GM19328 (cell line): Measurements from ENCODE around the gene USP27X.
A peak's percentile ranks its signal among the peaks of the same experiment; 100 is the strongest.

Source experiments
- ATAC-seq: cut with Tn5 transposase; IDR thresholded peaks from one replicate; pipeline ENCODE4 v1.9.1; 2021; ENCODE audit warnings: mild to moderate bottlenecking, moderate library complexity; ENCODE audit not compliant: unreplicated experiment

The USP27X gene

DNA sequence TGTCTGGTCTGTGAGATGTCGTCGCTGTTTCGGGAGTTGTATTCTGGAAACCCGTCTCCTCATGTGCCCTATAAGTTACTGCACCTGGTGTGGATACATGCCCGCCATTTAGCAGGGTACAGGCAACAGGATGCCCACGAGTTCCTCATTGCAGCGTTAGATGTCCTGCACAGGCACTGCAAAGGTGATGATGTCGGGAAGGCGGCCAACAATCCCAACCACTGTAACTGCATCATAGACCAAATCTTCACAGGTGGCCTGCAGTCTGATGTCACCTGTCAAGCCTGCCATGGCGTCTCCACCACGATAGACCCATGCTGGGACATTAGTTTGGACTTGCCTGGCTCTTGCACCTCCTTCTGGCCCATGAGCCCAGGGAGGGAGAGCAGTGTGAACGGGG lies 1.4 kb downstream of the USP27X start:
- ATAC-seq: no peak

DNA sequence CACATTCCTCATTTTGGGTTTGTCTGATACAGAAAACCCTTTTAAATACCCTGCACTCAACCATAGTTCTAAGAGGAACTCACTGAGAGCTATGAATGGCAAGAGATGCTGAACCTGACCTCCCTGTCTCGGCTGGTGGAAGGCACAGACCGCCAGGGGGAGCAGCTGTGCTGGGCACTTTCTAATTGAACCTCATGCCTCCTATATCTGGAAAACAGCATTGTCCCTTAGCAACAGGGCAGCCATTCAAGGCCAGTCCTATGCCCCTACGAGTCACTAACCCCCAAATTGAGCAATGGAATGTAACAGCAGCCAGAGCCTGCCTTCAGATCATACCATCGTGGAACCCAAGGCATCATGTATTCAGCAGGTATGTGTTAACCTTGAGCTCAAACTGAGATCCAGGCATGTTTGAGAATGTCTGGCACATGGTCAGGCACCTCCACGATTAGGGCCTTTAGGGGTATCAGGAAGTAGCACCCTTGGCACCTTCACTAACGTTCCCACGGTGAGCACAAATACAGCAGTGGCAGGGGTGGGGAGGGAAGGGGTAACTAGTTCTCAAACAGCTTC lies 5.1 kb downstream of the USP27X start:
- ATAC-seq: peak; percentile 48

DNA sequence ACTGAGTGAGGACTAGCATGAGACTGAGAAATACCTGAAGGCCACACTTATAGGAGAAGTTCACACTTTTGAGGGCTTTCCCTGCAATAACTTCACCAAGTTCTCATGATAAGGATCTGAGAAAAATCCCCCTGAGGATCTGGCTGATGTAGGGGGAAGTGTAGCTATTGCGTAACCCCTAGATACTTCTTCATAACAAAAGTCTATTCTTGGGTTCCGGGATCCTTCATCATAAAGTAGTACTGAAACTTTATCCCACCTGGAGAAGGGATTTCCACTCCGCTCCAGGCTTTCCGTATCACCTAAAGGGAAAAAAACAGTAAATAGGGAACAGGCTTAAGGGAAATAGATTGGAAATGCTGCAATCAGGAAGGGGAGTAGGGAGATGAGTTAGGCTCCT lies 13.3 kb downstream of the USP27X start:
- ATAC-seq: no peak

DNA sequence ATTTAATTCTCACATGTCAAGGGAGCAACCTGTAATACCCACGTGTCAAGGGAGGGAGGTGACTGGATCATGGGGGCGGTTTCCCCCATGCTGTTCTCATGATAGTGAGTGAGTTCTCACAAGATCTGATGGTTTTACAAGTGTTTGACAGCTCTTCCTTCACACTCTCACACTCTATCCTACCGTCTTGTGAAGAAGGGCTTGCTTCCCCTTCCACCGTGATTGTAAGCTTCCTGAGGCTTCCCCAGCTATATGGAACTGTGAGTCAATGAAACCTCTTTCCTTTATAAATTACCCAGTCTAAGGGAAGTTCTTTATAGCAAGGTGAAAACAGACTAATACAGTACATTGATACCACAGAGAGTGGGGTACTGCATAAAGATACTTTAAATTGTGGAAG lies 17.7 kb downstream of the USP27X start:
- no peak for ATAC-seq

DNA sequence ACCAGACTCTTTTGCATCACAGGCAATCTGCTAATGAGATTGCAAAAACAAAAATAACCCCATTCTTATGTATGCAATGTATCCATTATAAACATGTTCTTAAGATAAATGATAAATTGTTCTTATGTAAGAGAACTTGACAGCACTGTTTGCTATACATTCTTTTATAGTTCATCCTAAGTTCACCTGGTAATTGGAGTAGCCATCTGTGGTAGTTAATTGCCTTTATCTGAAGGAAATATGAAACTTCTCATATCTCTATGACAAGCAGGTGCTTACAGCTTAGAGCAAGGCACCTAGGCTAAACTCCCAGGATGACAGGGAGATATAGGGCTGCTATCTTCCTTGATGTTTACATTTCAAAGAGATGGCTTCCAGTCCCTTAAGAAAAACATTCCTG lies 21.8 kb downstream of the USP27X start:
- ATAC-seq: no peak

DNA sequence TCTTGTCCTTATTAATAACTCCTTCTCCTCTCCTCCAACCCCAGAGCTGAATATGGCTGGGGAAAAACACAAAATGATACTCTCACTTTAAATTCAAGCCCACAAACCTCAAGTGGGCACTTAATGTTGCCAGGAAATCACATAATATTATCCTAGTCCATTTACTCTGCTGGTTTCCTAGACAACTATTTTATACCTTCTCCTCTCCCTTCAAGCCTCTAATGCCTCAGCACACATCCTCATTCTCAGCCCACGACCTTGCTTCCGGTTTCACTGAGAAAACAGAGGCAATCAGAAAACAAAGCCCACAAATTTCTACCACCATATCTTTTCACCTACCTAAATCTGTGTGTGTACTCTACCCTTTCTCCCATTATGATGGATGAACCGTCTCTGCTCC lies 31.1 kb downstream of the USP27X start:
- no peak for ATAC-seq

DNA sequence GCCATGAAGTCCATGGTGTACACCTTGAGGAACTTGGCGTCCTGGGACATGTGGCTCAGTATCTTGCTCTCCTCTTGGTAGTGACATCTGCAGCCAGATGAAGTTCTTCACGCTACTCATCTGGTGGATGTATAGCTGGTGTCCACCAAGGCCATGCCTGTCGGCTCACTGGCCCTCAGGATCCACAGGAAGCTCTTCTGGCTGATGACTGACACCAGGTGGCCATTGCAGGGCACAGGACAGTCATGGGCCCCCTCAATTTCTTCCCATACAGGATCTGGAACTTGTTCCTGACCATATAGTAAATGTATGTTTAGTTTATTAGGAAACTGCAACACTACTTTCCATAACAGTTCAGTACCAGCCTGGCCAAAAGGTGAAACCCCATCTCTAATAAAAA lies 32.8 kb downstream of the USP27X start:
- ATAC-seq: no peak

DNA sequence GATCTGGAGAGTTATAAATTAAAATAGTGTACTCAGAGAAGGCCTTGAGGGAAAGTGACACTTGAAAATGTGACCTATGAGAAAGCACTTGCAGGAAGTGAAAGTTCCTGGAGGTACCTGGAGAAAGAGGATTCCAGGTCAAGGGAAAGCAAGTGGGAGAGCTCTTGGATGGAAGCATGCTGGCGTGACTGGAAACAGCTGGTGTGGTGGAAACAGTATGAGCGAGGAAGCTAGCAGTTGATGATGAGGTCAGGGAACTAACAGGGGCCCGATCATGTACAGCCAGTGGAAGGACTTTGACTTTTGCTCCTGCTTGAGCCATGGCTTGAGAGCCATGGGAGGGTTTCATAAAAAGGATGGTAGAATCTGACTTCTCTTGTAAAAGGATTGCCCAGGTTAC lies 33.6 kb downstream of the USP27X start:
- no peak for ATAC-seq

DNA sequence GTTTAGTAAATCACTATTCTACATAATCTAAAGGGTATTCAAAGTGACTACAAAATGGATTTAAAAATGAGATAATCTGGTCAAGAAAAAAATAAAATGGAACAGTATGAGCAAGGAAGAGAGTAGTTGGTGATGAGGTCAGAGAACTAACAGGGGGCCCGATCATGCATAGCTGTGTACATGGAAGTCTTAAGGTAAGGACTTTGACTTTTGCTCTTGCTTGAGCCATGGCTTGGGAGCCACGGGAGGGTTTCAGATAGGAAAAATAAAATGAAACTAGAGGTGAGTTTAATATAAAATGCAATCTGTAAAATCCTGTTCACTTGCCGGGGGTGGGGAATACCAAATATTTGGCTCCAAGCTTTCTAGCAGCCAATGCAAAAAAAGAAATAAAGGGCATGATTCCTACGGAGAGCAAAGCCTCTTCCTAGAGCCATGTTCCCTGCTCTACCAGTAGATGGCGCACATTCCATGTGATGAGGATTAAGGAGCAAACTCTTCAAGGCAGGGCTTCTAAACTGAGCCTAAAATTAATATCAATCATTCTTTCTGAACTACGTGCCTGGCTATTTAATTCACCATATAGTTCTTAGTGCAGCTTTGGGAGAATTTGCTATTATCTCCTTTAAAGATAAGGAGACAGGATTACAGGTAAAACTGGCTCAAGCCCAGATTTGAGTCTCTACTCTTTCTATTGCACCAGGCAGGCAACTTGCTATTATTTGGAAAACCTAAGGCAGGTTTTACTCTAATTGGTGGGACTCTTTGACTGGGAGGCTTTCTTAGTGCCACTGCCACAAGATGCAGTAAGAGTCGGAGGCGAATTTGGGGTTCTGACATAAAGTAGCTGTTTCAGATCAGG lies 36.3 kb downstream of the USP27X start:
- peak; percentile 70 for ATAC-seq

DNA sequence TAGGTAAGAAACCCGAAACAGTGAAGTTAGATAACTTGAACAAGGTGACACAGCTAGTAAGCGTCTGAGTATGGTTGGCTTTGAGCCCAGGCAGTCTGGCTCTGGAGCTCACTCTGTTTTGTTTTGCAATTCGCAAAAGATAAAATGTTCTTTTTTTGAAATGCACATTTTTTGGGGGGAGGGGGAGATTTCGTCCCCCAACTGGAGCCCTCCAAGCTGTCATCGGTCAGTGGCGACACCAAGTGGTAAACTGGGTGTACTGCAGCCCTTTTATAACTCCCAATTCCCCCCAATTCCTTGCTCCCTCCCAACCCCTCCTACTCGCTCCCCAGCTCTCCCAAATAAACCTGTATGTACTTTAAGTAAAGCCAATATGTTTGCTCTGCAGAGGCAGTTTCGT lies 40.3 kb downstream of the USP27X start:
- ATAC-seq: no peak

DNA sequence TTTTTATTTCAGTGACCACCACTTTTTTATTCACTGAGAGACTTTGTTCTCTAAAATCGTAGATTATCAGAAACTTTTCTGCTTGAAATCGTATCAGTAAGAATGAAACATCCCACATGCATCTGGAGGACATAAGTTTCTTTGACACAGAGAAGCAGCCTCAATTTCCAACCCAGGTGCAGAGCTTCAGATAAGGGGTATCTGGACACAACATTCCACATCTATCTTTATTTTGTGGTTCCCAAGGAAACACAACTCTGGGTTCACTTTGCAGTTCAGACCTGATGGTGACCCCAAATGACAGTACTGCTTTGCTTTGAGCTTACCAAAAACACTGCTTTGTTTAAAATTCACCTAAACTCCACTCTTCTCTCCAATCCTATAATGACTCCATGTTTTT lies 41.8 kb downstream of the USP27X start:
- ATAC-seq: no peak

DNA sequence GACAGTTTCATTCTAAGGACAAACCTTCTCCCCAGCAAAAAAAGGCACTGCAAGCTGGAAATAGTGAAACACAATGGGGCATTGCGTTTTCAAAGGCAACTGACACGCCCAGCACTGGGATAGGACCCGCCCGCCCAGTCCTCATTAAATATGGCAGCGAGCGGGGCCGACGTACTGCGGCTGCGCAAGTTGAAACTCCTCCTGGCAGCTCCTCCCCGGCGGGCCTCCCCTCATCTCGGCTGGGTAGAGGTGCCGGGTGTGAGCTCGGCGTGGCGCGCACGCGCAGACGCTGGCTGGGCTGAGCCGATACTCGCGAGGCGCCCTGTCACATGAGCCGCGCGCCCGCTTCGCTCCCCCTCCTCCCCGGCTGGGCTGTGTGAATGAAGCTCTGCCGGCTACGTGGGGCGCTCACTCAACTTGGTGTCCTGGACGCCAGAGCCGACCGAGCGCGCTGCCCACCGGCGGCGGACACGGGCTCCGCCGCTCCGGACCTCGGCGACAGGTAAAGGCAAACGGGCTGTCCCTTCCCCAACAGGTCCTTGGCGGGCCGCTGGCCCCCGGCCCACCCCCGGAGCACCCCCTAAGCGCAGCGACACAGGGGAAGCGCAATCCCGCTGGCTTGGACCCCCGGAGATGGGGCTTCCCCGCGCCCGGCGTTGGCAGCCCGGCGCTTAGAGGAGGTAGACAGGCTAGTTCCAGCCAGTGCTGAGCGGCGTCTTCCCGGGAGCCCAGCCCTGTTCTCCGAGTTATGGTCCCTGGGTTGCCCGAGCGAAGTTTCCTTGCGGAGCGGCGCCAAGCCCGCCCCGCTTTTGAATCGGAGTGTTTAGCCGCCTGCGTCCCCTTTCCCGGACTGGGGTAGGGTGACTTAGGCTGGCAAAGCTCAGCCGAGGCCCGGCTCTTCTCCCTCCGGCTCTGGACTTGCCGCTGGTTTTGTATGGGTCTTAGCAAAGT lies 43.3 kb downstream of the USP27X start, which contains the start of gene CLCN5:
Gene CLCN5 (plus strand): TSS at position 306 of the 951 bp plus-strand sequence. CDS start 2,703 bp downstream, outside the sequence.
- peak; percentile 98 for ATAC-seq

DNA sequence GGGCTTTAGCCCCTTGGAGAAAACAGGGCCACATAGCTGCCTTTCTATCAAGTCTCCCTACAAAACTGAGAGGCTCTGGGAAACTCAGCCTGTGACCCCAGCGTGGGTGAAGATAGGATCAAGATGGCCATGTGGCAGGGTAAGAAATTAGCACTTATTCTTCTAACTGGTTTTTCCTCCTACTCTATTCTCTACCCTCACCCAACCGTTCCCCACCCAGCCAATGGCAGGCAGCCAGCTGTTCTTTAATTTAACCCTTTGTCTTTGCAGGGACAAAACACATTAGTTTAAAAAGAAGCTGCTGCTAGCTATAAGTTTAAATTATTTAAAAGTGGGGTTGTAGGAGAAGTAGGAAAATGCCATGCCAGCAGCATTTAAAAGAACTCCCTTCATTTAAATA lies 45.9 kb downstream of the USP27X start:
- no peak for ATAC-seq

DNA sequence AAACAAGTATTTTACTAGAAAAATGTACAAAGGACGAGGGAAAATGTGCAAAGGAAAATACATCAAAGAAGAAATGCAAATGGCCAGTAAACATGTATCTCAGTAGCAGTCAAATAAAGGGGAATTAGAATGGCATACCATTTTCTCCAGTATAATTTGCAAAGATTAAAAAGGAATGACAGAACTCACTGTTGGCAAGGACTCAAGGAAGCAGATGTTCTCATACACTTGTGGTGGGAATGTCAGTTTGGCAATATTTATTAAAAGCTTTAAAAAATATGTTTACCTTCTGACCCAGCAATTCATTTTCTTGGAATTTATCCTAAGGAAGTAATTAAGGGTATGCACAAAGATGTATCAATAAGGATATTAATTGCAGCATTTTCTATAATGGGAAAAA lies 50.8 kb downstream of the USP27X start:
- ATAC-seq: no peak
